WERI-Rb-1 (cell line): Measurements from ENCODE around the gene FIBP.

Experiments
- DNase-seq: peaks from one replicate; pipeline ENCODE4 v3.0.0-alpha.2; 2020
- H3K27ac ChIP-seq: fragments of 250-450 bp; sonication (Bioruptor Pico); 2 replicates; pipeline ENCODE4 v1.5.1; 2020; ENCODE audit warnings: mild to moderate bottlenecking, moderate library complexity
- H3K27me3 ChIP-seq: fragments of 250-450 bp; sonication (Bioruptor Pico); 2 replicates; pipeline ENCODE4 v1.5.1; 2021; ENCODE audit warnings: mild to moderate bottlenecking, low read depth, moderate library complexity; ENCODE audit not compliant: insufficient read depth, severe bottlenecking
- H3K36me3 ChIP-seq: fragments of 250-450 bp; sonication (Bioruptor Pico); 2 replicates; pipeline ENCODE4 v1.5.1; 2020; ENCODE audit warnings: mild to moderate bottlenecking, moderate library complexity
- H3K4me3 ChIP-seq: 2 replicates; pipeline ENCODE4 v1.5.1; 2011; ENCODE audit warnings: low read depth, mild to moderate bottlenecking, control low read depth, low read length
- H3K9me3 ChIP-seq: fragments of 250-450 bp; sonication (Bioruptor Pico); 2 replicates; pipeline ENCODE4 v1.5.1; 2021; ENCODE audit warnings: mild to moderate bottlenecking, moderate library complexity; ENCODE audit not compliant: severe bottlenecking
- CTCF ChIP-seq: IDR thresholded peaks from 2 replicates; pipeline ENCODE4 v1.5.1; 2011; ENCODE audit warnings: low read depth, mild to moderate bottlenecking, control low read depth, inconsistent platforms, low read length

Gene FIBP

GRCh38 chr11:65928667-65929066 lies 40.4 kb upstream of the FIBP start:
- no peaks in the 10 kb centered on the region for H3K27me3 ChIP-seq
- no peak overlapping the region for H3K4me3 ChIP-seq
- peaks cover under 1% of the 10 kb centered on the region; the same call in 1 of the 2 replicates for H3K36me3 ChIP-seq
- DNase-seq = no peak
- no peak overlapping the region for H3K27ac ChIP-seq
- TF ChIP-seq CTCF = no peak
- H3K9me3 ChIP-seq = no peaks in the 10 kb centered on the region

- no peak for DNase-seq
- H3K27ac ChIP-seq = no peak overlapping the region
- no peak overlapping the region for H3K4me3 ChIP-seq
- no peaks in the 10 kb centered on the region for H3K9me3 ChIP-seq
- H3K36me3 ChIP-seq = peaks cover 5% of the 10 kb centered on the region
- TF ChIP-seq CTCF = no peak
- H3K27me3 ChIP-seq = no peaks in the 10 kb centered on the region
These were observed 39.7 kb upstream of the FIBP start for GRCh38 chr11:65927904-65928397.

- no peaks in the 10 kb centered on the region for H3K9me3 ChIP-seq
- peaks cover 17% of the 10 kb centered on the region for H3K36me3 ChIP-seq
- no peak for DNase-seq
- no peaks in the 10 kb centered on the region for H3K27me3 ChIP-seq
- no peak for TF ChIP-seq CTCF
- no peak overlapping the region for H3K4me3 ChIP-seq
- H3K27ac ChIP-seq = no peak overlapping the region
These were observed 37.1 kb upstream of the FIBP start for GRCh38 chr11:65925397-65925796.

- no peak for TF ChIP-seq CTCF
- Histone ChIP-seq H3K4me3 (no peak overlapping the region), H3K36me3 (peaks cover 17% of the 10 kb centered on the region), H3K27ac (no peak overlapping the region), H3K9me3 (no peaks in the 10 kb centered on the region), H3K27me3 (no peaks in the 10 kb centered on the region)
- no peak for DNase-seq
These were observed 34.3 kb upstream of the FIBP start for GRCh38 chr11:65922565-65922964.

GRCh38 chr11:65921876-65922275 lies 33.6 kb upstream of the FIBP start:
- no peak overlapping the region for H3K4me3 ChIP-seq
- H3K27ac ChIP-seq = no peak overlapping the region
- no peak for DNase-seq
- no peak for TF ChIP-seq CTCF
- no peaks in the 10 kb centered on the region for H3K9me3 ChIP-seq
- H3K36me3 ChIP-seq = peaks cover 17% of the 10 kb centered on the region
- H3K27me3 ChIP-seq = no peaks in the 10 kb centered on the region

- Histone ChIP-seq H3K36me3 (peaks cover 17% of the 10 kb centered on the region), H3K4me3 (no peak overlapping the region)
These were observed 32.8 kb upstream of the FIBP start for GRCh38 chr11:65921033-65921555.

More at GRCh38 chr11:65921033-65921555, 32.8 kb upstream of the FIBP start:
- TF ChIP-seq CTCF = no peak
- Histone ChIP-seq H3K27ac (no peak overlapping the region), H3K27me3 (no peaks in the 10 kb centered on the region), H3K9me3 (no peaks in the 10 kb centered on the region)
- DNase-seq = no peak
